NCI-H748 (cell line): ENCODE measurements around the gene NEK10.
"Not testable (repeated sequence)": the region's sequence is repeated elsewhere in the genome, so short reads cannot be mapped to it uniquely, and the experiment has no call there.

Source experiments
- DNase-seq: peaks from one replicate; lab custom pipeline; 2025; ENCODE audit not compliant: unreplicated experiment; lab: John Stamatoyannopoulos, UW

NEK10 gene

DNA sequence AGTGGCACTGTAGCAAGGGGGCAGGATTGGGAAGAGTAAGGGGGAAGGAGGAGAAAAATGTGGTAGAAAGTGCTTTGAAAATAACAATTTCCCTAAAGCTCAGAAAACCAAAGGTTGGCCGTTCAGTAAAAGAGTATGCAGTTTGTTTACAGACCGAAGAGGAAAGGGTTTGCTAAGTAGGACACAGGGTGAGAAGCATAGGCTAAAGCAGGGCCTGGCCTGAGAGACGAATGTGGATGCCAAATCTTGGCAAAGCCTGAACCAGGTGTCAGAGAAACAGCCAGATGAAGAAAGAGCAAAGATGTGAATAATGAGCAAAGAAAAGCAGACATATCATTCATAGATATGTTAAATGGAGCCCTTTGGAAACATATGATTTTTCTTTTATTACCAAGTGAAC is 17.1 kb downstream of the NEK10 start:
- DNase-seq: no peak

DNA sequence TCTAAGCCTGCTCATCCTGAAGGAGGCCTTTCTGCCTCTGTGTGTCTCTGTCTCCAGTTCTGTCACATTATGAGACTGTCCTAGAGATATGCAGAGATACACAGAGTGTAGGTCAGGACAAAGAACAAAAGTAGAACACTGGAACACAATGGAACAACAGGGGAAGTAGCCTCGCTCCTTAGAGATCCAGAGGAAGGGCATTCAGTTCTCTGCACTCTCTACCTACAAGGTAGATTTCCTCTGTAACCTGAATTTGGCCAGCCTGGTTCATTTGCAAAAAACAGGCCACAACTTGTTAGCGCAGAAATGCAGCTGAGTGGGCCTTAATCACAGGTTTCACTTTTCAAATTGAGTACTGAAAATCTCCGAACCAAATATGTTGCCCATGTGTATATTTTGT is 19.4 kb downstream of the NEK10 start:
- DNase-seq: no peak

DNA sequence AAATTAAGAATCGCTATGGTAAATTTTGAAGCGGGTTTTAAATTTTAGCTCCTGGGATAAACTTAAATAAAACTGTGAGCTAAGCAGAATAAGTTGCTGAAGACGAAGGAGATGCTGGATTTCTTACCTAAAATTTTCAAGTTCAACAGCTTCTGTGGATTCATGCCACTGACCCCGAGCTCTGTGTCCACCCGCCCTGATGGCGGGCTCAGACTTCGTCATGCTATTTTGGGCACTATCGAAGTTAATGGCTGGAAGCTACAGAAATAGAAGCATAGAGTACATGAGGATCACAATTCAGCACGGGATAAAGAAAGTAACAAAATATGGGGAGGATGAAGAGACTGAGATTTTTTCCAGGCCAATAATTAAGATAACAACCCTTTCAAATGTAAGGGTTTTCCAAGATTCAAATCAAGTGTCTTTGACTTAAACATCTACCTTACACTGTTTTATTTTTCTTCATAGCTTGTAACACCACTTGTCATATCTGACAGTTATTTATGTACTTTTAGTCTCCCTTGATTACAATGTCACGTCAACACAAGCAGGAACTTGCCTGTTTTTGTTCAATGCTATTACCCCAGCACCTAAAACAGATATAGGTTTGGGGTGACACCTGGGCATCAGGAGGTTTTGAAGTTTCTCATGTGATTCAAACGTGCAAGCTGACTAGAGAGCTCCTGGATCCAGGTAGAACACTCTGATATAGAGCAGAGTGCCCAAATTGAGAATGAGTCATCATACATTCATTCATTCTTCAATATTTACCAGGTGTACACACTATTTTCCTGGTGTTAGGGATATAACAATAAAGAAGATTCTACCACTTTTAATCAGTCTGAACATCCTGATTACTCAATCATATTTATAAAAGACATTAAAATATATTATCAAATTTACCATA is 23.0 kb downstream of the NEK10 start:
- DNase-seq: no peak

- DNase-seq: no peak
Observed at GRCh38 chr3:27345493-27345892, 23.7 kb downstream of the NEK10 start.

DNA sequence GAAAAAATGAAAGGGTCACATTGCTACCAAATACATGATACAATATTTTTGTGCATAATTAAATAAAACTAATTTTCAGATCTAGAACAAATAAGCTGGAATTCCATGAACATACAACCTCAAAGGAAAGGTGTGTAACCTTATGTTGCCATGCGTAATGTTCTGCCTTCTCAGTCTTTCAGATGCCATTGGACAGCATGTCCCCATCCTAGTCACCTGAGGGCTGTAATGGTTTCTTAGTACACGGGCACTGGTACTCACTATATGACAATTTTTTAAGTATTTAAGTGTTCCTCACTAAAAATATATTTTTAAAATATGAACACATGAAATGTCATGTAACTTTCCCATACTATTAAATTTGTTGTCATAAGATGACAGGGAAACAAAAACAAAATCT is 24.1 kb downstream of the NEK10 start:
- no peak for DNase-seq

DNA sequence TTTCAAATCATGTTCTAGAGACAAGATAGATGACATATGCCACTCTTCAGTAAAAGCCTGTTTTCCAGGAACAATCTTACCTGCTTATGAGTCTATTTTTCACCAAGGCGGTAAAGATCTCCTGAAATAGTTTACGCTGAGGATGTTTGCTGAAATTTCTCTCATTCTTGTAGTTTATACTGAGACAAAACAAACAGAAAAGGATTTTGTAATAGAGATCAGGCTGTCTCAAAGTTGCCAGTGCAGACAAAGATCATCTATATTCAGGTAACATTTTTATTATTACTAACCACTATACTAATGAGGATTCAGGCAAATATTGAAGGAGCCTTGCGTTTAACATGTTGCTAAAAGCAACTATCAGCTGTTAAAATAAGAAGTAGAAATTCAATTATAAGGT is 25.0 kb downstream of the NEK10 start:
- DNase-seq: no peak

GRCh38 chr3:27342267-27342666 is 26.9 kb downstream of the NEK10 start:
- DNase-seq: no peak

GRCh38 chr3:27340534-27340933 is 28.6 kb downstream of the NEK10 start:
- DNase-seq: no peak

DNA sequence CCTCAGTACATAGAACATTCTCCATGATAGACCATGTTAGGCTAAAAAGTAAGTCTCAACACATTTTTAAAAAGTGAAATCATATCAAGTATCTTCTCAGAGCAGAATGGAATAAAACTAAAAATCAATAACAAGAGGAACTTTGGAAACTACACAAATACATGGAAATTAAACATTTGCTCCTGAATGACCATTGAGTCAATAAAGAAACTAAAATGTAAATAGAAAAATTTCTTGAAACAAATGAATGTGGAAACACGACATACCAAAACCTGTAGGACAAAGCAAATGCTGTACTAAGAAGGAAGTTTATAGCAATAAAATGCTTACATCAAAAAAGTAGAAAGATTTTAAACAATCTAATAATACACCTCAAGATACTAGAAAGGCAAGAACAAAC is 33.6 kb downstream of the NEK10 start:
- DNase-seq: no peak

DNA sequence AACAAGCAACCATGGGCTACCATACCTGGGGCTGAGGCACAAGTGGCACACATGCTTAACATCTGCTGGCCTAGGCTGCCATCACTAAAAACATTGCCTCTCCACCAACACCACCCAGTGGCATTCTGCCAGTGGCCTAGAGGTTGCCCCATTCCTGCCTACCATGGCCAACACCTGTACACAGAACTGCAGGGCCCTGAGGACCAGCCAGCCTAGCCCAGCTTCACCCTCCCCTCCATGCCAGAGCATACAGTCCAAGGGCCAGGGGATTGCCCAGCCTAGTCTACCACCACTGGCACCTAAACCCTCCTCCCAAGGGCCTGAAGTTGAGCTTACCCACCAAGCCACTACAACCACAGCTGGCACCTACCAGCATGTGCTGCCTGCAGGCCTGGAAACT is 35.3 kb downstream of the NEK10 start:
- no peak for DNase-seq

GRCh38 chr3:27328982-27329762 is 40.0 kb downstream of the NEK10 start:
- DNase-seq: not testable (repeated sequence)

- DNase-seq: no peak
Observed at GRCh38 chr3:27326629-27327545, 42.3 kb downstream of the NEK10 start.

- DNase-seq: no peak
Observed at GRCh38 chr3:27326202-27326601, 43.0 kb downstream of the NEK10 start.

- no peak for DNase-seq
Observed at GRCh38 chr3:27325419-27325818, 43.8 kb downstream of the NEK10 start.

DNA sequence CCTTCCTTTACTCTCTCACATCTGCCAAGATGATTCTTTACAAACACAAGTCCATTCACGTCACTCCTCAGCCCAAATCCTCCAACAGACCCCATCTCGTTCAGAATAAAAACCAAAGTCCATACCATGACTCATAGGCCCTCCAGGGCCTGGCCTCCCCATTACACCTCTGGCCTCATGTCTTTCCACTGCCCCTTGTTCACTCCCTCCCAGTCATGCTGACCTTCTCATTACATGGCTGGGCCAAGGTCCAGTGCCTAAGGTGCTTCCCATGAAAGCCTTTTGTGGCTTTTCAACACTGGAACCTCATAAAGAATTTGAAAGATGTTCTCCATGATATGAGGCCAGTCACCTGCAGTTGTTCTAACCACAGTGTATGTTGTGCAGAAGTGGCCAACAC is 44.5 kb downstream of the NEK10 start:
- DNase-seq: no peak

DNA sequence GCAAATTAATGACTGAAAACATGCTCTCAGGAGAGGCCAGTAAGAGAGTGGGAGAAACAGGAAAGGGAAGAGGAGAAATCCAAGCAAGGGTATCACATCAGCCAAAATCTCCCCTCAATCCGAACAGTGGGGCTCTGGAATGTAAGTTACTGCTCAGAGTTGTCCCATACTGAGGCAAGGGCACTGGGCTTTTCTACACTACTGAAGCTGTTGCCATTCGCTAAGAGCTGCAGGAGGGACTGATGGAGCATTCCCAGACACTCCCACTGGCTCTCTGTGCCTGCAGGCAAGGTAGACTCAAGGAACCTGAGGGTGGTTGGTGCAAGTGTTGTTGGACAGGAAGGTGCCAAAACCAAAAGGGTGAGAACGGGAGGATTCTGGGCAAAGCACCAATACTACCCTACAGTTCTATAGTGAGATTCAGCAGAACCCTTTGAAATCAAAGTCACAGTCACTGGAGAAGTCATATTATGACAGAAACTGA is 46.1 kb downstream of the NEK10 start:
- DNase-seq: no peak

DNA sequence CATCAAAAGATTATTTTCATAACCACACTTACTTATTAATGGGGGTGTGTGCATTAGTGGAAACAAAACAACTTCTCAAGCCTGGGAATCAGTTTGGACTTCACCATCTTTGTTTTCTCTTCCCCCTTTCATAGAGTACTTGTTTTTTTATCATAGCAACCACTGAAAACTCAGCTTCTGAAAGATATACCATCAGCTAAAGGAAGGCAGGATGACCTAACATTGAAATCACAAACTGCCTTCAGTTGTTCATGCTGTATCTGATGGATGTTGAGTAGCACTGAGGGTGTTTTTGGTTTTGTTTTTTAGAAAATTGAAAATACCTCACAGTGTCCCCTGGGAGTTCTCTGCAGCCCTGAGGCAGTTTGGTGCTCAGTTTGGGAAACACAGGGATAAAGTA is 46.5 kb downstream of the NEK10 start:
- no peak for DNase-seq

GRCh38 chr3:27319847-27320526 is 49.2 kb downstream of the NEK10 start:
- no peak for DNase-seq

- DNase-seq: no peak
Observed at GRCh38 chr3:27319304-27319703, 49.9 kb downstream of the NEK10 start.

GRCh38 chr3:27317096-27317495 is 52.1 kb downstream of the NEK10 start:
- DNase-seq: no peak
